DMS79 (cell line): ENCODE data around the gene BBS1.
"Not testable (repeated sequence)": the region's sequence is repeated elsewhere in the genome, so short reads cannot be mapped to it uniquely, and the experiment has no call there.

Experiments used
- DNase-seq: peaks from one replicate; lab custom pipeline; 2025; lab: John Stamatoyannopoulos, UW

Gene BBS1

DNA sequence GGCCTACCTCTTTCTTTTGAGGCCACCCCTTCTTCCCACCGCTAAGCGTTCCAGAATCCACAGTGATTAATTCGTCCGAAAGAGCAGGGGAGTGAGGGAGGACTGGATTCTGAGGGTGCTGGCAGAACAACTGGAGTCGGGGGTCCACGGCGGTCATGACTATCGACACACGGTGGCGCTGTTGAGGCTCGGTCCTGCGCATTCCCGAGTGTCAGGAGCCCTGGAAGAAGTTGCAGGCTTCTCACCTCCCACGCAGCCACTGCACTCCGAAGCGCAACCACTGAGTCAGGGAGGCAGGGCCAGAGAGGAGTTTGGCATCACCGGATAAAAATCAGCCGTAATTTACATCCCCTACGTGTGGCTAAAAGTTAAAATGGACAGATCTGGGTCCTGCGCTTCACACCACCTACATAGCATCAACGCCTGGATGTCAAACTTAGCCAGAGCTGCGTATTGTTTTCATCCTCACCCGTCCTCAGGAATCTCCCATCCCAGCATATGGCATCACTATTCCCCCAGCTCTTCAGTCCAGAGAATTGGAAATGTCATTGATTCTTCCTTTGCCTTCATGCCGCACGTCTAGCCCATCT lies 68.7 kb downstream of the BBS1 start:
- peak; percentile 18 for DNase-seq

DNA sequence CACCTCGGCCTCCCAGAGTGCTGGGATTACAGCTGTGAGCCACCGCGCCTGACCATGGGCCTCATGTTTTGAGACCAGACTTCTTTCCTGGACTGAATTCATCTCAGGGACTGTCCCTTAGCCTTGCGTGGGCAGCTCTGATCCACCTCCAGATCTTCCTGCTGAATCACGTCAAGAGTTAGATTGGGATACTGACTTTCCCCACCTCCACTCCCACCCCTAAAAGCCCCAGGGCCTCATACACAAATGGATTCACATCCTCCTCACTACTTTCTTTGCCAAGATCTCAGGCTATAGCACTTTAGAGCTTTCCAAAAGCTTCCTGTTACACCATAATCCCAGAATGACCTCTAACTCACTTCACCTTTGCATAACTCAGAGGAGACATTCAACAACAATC lies 70.4 kb downstream of the BBS1 start:
- DNase-seq, result no peak

- DNase-seq, result no peak
These were observed 70.8 kb downstream of the BBS1 start for GRCh38 chr11:66581261-66581660.

DNA sequence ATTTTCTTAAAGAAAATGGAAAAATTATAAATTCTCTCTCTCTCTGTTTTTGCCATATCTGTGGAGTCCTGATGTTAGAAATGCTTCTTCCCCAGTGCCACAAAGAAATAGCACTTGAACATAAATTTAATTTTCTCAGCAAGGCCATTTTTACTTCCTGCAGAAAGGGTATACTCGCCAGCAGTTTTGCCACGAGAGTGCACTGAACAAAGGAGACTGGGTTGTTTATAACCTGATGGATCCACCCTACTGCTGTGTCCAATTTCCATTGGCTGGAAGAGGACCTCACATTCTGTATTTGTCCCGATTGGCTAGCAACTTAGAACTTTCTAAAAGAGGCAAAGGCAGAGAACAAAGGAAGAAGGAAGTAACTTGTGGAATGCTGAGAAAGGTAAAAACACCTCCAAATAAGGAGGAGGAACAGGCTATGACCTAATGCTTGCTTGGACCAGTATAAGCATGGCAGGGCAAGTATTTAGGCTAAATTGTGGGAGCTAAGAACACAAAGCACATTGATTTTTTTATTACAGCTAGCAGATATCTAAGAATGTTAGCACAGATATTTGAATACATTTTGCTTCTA lies 72.2 kb downstream of the BBS1 start:
- not testable (repeated sequence) for DNase-seq
